SU-DHL-6 (cell line): ENCODE measurements around the gene CSTF3.
A peak's percentile ranks its signal among the peaks of the same experiment; 100 is the strongest.

Experiments
- H2AFZ ChIP-seq: fragments of 200-600 bp; sonication (generic); 2 replicates; pipeline ENCODE4 v1.6.1; 2014; ENCODE audit warnings: low read depth, mild to moderate bottlenecking, moderate library complexity, mixed read lengths, antibody characterized with exemption, low read length; ENCODE audit not compliant: severe bottlenecking
- H3F3A ChIP-seq: fragments of 200-600 bp; shearing (Covaris generic); 2 replicates; pipeline ENCODE4 v1.6.0; 2016; ENCODE audit warnings: antibody characterized with exemption, mild to moderate bottlenecking; ENCODE audit not compliant: insufficient read depth
- H3K27ac ChIP-seq: fragments of 200-600 bp; sonication (generic); 2 replicates; pipeline ENCODE4 v1.5.1; 2016; ENCODE audit warnings: low read depth, mild to moderate bottlenecking, low read length, moderate library complexity, mixed read lengths
- H3K27me3 ChIP-seq: fragments of 200-600 bp; sonication (generic), shearing (Covaris generic); 2 replicates; pipeline ENCODE4 v1.6.0; 2014; ENCODE audit warnings: mild to moderate bottlenecking, low read length
- H3K36me3 ChIP-seq: fragments of 200-600 bp; sonication (generic); 2 replicates; pipeline ENCODE4 v1.6.1; 2014; ENCODE audit warnings: mild to moderate bottlenecking, low read length, mixed read lengths
- H3K4me2 ChIP-seq: fragments of 300-600, 200-600 bp; shearing (Covaris generic), sonication (generic); 2 replicates; pipeline ENCODE4 v1.6.0; 2014; ENCODE audit warnings: low read length, low read depth, mild to moderate bottlenecking; ENCODE audit not compliant: poor library complexity, severe bottlenecking
- H3K4me3 ChIP-seq: fragments of 200-600 bp; sonication (generic); 2 replicates; pipeline ENCODE4 v1.5.1; 2014; ENCODE audit warnings: antibody characterized with exemption, low read length, mild to moderate bottlenecking, mixed read lengths; ENCODE audit not compliant: insufficient read depth, poor library complexity, severe bottlenecking
- H3K79me2 ChIP-seq: fragments of 200-600 bp; sonication (generic); 2 replicates; pipeline ENCODE4 v1.6.1; 2014; ENCODE audit warnings: mild to moderate bottlenecking, low read length, moderate library complexity; ENCODE audit not compliant: insufficient read depth
- H3K9ac ChIP-seq: fragments of 200-600 bp; sonication (generic); 2 replicates; pipeline ENCODE4 v1.7.0; 2014; ENCODE audit warnings: mild to moderate bottlenecking, low read length
- H3K9me2 ChIP-seq: fragments of 200-600 bp; sonication (generic); replicated peaks from 2 replicates; pipeline ENCODE4 v1.6.1; 2014; ENCODE audit warnings: low read length; ENCODE audit not compliant: insufficient read depth
- H3K9me3 ChIP-seq: fragments of 200-600 bp; sonication (generic); 2 replicates; pipeline ENCODE4 v1.6.1; 2014; ENCODE audit warnings: low read length, mixed read lengths; ENCODE audit not compliant: insufficient read depth
- H4K20me1 ChIP-seq: fragments of 200-600 bp; sonication (generic); 2 replicates; pipeline ENCODE4 v1.6.1; 2014; ENCODE audit warnings: low read depth, mild to moderate bottlenecking, antibody characterized with exemption, low read length, moderate library complexity, mixed read lengths
- CTCF ChIP-seq: fragments of 200-600 bp; sonication (generic); IDR thresholded peaks from one replicate; pipeline ENCODE4 v1.5.1; 2017; ENCODE audit warnings: antibody characterized with exemption, mild to moderate bottlenecking, low read length, moderate library complexity; ENCODE audit not compliant: insufficient read depth, poor library complexity, severe bottlenecking
- EZH2phosphoT487 ChIP-seq: fragments of 200-600 bp; sonication (generic), shearing (Covaris generic); conservative IDR thresholded peaks from 2 replicates; pipeline ENCODE4 v1.6.1; 2018; ENCODE audit warnings: mild to moderate bottlenecking, antibody characterized with exemption, low read length, moderate library complexity, mixed read lengths

The CSTF3 gene

GRCh38 chr11:33065445-33066178 is 95.7 kb downstream of the CSTF3 start:
- Histone ChIP-seq H3K4me2 (no peak overlapping the region), H3K27me3 (no peaks in the 10 kb centered on the region), H3K9me3 (no peaks in the 10 kb centered on the region), H2AFZ (no peak overlapping the region), H3K27ac (no peak overlapping the region), H3K4me3 (no peak overlapping the region), H3K79me2 (no peaks in the 10 kb centered on the region), H3K36me3 (no peaks in the 10 kb centered on the region), H3K9ac (no peak overlapping the region), H4K20me1 (no peaks in the 10 kb centered on the region), H3K9me2 (no peaks in the 10 kb centered on the region), H3F3A (no peaks in the 10 kb centered on the region)
- peak; percentile 49 for TF ChIP-seq CTCF
- TF ChIP-seq EZH2phosphoT487 = no peak

DNA sequence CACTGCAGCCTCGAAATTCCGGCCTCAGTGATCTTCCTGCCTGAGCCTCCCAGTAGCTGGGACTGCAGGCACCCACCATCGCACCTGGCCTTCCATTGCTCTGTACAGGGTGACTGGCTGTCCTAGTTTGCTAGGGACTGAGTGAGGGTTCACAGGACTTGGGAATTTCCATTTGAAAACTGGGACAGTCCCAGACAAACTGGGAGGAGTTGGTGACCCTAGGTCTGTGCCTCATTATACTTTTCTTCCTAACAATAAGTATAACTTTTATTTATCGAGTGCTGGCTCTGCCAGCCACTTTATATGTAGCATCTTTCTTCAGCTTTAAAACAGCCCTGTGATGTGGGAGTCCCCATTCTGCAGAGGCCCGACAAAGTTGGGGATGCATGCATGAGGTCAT is 96.4 kb downstream of the CSTF3 start:
- Histone ChIP-seq H3F3A (no peaks in the 10 kb centered on the region), H3K27me3 (no peaks in the 10 kb centered on the region), H3K9ac (no peak overlapping the region), H3K79me2 (no peaks in the 10 kb centered on the region), H3K9me2 (no peaks in the 10 kb centered on the region), H3K36me3 (no peaks in the 10 kb centered on the region), H3K9me3 (no peaks in the 10 kb centered on the region), H3K4me2 (no peak overlapping the region), H3K27ac (no peak overlapping the region), H2AFZ (no peak overlapping the region), H3K4me3 (no peak overlapping the region), H4K20me1 (no peaks in the 10 kb centered on the region)
- TF ChIP-seq EZH2phosphoT487 (no peak), CTCF (no peak)

GRCh38 chr11:33064033-33064825 is 97.1 kb downstream of the CSTF3 start:
- no peaks in the 10 kb centered on the region for H3K9me2 ChIP-seq
- H3K4me2 ChIP-seq = no peak overlapping the region
- H3K4me3 ChIP-seq = no peak overlapping the region
- H3K36me3 ChIP-seq = no peaks in the 10 kb centered on the region
- H3K27ac ChIP-seq = no peak overlapping the region
- TF ChIP-seq EZH2phosphoT487 = no peak
- TF ChIP-seq CTCF = no peak
- H2AFZ ChIP-seq = no peak overlapping the region
- H3K9me3 ChIP-seq = no peaks in the 10 kb centered on the region
- no peak overlapping the region for H3K9ac ChIP-seq
- H3F3A ChIP-seq = no peaks in the 10 kb centered on the region
- no peaks in the 10 kb centered on the region for H3K27me3 ChIP-seq
- no peaks in the 10 kb centered on the region for H3K79me2 ChIP-seq
- no peaks in the 10 kb centered on the region for H4K20me1 ChIP-seq
